GM21576 (cell line): ENCODE results near the gene RIPK3.
"Not testable (repeated sequence)": the region's sequence is repeated elsewhere in the genome, so short reads cannot be mapped to it uniquely, and the experiment has no call there.

Experiments used
- ATAC-seq: cut with Tn5 transposase; IDR thresholded peaks from one replicate; pipeline ENCODE4 v1.9.1; 2021; ENCODE audit warnings: mild to moderate bottlenecking, moderate library complexity; ENCODE audit not compliant: unreplicated experiment

Gene RIPK3

GRCh38 chr14:24348186-24348585, 8.4 kb upstream of the RIPK3 start:
- ATAC-seq = no peak

- ATAC-seq = no peak
Observed at GRCh38 chr14:24347134-24347533, 7.3 kb upstream of the RIPK3 start.

DNA sequence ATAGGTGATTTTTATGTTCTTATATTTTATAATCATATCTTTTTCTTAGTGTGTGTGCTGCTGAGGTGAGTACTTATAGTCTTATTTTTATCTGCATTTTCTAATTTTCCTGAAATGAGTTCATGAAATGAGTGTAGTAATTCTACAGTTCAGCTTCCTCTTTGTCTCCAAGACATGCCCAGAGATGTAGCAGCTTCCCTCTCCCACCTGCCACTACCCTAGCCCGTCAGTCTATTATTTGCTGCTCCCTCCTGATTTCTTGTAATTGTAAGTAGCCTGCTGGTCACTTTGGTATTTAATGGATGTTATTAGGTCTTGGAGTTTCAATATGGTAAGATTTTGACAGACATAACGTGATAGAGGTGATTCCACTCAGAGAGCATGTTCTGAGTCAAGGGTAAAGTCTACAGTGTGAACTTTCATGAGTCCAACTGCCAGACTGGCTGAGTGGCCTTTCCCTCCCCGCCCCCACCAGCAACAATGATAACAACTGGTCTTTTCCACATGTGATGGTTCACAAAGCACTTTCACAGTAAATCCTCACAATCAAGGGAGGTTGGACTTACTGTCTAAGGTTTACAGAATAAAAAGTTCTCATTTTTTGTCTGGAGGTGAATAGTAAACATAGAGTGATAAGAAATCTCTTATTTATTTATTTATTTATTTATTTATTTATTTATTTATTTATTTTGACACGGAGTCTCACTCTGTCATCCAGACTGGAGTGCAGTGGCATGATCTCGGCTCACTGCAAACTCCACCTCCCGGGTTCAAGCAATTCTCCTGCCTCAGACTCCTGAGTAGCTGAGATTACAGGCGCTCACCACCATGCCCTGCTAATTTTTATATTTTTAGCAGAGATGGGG, 4.2 kb upstream of the RIPK3 start:
- no peak for ATAC-seq

DNA sequence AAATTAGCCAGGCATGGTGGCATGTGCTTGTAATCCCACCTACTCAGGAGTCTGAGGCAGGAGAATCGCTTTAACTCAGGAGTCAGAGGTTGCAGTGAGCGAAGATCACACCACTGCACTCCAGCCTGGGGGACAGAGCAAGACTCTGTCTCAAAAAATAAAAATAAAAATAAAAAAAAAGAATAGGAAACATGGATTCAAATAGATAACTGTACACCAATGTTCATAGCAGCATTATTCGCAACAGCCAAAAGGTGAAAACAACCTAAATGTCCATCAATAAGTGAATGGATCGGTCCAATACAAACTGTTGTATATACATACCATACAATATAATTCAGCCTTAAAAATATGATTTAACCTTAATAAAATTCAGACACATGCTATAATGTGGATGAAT, 3.1 kb upstream of the RIPK3 start:
- ATAC-seq = no peak

DNA sequence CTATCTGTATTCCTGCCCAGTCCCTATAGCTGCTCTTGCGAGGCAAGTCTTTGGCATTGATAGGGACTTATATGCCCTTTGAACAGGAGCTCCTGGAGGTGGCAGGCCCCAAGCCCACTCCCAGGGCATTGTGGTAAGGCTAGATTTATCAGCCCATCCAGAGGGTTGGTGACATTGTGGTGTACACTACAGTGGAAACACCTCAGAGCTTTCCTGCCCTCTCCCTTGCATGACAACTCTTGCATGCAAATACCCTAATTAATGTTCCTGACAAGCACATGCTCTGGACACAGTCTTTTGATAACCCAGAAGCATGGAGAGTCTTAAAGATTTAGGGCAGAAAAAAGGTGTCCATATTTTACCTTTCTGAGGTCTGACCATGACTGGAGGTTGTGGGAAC, 815 bp upstream of the RIPK3 start:
- ATAC-seq = no peak

- no peak for ATAC-seq
Observed at GRCh38 chr14:24338843-24339242, 948 bp downstream of the RIPK3 start.

DNA sequence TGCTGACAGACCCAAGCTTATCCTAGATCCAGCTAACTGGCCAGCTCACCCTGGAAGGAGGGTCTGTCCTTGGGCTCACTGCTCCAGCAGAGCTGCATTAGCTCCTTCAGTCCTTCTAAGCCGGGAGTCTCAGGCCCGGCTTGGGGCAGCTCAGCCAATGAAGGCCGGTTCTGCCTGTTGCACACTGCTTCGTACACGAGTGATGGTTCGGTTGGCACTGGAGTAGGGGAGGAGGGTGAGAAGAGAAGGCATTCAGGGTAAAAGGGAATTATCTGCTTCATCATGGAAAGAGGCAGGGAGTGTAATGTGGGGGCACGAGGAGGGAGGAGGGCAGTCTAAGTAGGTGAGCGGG, 2.0 kb downstream of the RIPK3 start:
- no peak for ATAC-seq

DNA sequence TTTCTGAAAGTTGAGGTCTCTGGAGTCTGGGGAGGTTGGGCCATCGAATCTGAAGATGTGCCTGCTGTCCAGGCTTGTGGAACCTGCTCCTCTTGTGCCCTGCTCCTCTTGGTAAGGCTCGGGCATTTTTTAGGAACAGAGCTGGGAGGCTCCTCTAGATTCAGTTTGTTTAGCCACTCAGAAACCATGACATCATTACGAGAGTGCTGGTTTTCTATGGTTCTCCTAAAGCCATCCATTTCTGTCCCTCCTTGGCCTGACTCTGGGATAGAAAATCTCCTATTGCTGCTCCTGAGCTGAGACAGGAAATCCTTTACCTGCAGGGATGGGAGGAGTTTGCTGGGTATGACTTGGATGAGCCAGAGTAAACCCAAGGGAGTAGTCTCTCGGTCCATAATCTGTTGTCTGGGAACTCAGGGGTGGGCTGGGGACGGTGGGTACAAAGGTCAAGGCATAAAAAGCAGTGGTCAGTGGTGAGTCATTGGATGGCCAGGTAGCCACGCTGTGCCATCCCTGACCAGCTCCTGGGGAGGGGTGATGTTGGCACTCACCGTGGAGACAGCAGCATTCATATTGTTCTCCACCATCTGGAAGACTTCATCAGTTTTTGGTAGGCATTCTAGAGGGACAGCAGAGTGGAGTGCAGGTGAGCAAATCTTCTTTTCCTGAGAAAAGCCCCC, 2.5 kb downstream of the RIPK3 start:
- ATAC-seq = no peak

GRCh38 chr14:24335461-24336171, 4.2 kb downstream of the RIPK3 start:
- ATAC-seq = no peak

- no peak for ATAC-seq
Observed at GRCh38 chr14:24334431-24335291, 5.1 kb downstream of the RIPK3 start, which contains the start of gene ADCY4. Gene ADCY4, minus strand, starts transcription at chr14:24335071. Its CDS starts 419 bp downstream, at chr14:24334652.

DNA sequence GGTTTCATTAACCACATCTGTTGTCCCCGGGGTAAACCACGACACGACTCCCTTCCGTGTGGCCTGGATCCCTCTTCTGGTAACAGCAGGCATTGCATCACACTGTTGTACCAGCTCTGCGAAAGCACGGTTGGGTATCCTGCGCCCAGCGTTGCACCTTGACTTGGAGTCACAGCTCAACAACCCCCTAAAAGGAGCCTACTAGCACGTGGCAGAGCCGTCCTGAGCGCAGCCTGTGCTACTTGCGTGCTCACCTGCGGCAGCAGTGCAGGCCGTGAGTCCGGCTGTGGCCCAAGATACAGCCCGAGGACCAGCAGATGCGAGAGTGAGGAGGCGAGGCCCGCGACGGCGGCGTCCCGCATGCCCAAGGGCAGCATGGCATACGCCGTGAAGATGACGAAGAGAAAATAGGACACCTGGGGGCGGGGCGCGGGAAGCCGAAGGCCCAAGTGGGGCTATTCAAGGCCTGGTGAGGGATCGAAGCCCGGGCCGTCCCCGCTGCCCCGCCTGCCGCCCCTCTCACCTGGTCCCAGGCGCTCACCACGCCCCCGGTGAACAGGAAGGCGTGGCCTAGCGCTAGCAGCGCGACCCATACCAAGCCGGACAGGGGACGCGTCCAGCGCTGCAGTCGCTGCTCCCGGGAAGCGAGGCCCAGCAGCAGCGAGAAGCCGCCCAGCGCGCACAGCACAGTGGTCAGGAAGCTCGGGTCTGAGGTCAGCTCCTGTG, 7.4 kb downstream of the RIPK3 start:
- peak; percentile 75 for ATAC-seq

- ATAC-seq = no peak
Observed at GRCh38 chr14:24331731-24332267, 8.0 kb downstream of the RIPK3 start.

GRCh38 chr14:24330973-24331674, 8.7 kb downstream of the RIPK3 start:
- ATAC-seq = no peak

GRCh38 chr14:24329736-24330135, 10.1 kb downstream of the RIPK3 start:
- no peak for ATAC-seq

- no peak for ATAC-seq
Observed at GRCh38 chr14:24329073-24329663, 10.6 kb downstream of the RIPK3 start.

DNA sequence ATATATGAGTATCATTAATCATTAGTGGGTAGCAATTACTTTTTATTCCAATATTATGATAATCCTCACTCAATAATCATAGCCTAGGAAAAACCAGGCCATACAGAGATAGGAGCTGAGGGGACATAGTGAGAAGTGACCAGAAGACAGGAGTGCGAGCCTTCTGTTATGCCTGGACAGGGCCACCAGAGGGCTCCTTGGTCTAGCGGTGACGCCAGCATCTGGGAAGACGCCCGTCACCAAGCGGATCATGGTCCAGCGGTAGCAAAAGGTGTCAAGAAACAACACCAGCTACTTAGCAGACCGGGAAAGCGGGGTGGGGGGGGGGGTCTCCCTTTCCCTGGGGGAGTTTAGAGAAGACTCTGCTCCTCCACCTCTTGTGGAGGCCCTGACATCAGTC, 11.9 kb downstream of the RIPK3 start:
- ATAC-seq = not testable (repeated sequence)

GRCh38 chr14:24327303-24327702, 12.5 kb downstream of the RIPK3 start:
- no peak for ATAC-seq

DNA sequence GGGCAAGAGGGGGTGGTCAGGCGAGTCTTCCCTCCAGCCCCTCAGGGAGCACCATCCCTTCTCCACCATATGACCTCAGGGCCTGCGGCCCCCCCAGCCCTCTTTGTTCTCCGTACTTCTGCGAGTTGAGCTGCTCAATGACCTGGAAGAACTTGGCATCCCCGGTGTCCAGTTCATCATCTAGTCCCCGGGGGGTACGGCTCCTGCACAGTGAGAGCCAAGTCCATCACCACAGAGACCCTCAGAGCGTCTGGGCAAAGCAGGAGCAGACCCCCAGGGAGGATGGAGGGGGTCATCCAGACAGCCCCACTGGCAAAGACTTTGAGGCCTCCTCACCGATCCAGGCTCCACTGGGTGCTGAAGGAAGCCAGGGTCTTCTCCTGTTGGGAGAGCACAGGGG, 13.8 kb downstream of the RIPK3 start:
- ATAC-seq = no peak

- no peak for ATAC-seq
Observed at GRCh38 chr14:24325041-24325530, 14.7 kb downstream of the RIPK3 start.
